Fibroblast of lung (primary cell): ENCODE data around the gene ZNF543. TPM values are rescaled to one million over a fixed set of nuclear protein-coding genes. Genes with fewer than 3 reads are reported as not detected.
A peak's percentile ranks its signal among the peaks of the same experiment; 100 is the strongest.

Experiments
- DNase-seq, 2 donors: peaks; one replicate each; pipeline versions ENCODE4 v3.0.0 to v3.0.0-alpha.2; 2010; ENCODE audit warnings: low read depth in 2 of 2
- H2AFZ ChIP-seq: 2 replicates; pipeline ENCODE4 v1.5.1; 2012; ENCODE audit warnings: low read length, control low read depth, inconsistent platforms
- H3K27ac ChIP-seq: 2 replicates; pipeline ENCODE4 v1.5.1; 2011; ENCODE audit warnings: low read length, control low read depth; ENCODE audit not compliant: insufficient read depth
- H3K27me3 ChIP-seq: 2 replicates; pipeline ENCODE4 v1.5.1; 2011; ENCODE audit warnings: mild to moderate bottlenecking, low read length; ENCODE audit not compliant: control insufficient read depth, insufficient read depth
- H3K36me3 ChIP-seq: 2 replicates; pipeline ENCODE4 v1.5.1; 2011; ENCODE audit warnings: low read length; ENCODE audit not compliant: control insufficient read depth, insufficient read depth
- H3K4me1 ChIP-seq: 2 replicates; pipeline ENCODE4 v1.5.1; 2011; ENCODE audit warnings: low read length; ENCODE audit not compliant: control insufficient read depth, insufficient read depth; ENCODE audit errors: extremely low read depth
- H3K4me2 ChIP-seq: 2 replicates; pipeline ENCODE4 v1.5.1; 2011; ENCODE audit warnings: low read length, control low read depth; ENCODE audit not compliant: insufficient read depth; ENCODE audit errors: extremely low read depth
- H3K4me3 ChIP-seq, 4 experiments: fragments of 200-600 bp in 1 of 4; sonication (generic) in 1 of 4; replicated peaks in 1 of 4; 2 replicates each; pipeline ENCODE4 v1.5.1; 2011 to 2016; ENCODE audit warnings: low read length in 4 of 4, low read depth in 3 of 4, mild to moderate bottlenecking in 3 of 4, control low read depth in 2 of 4, inconsistent platforms in 1 of 4, mixed read lengths in 1 of 4; ENCODE audit not compliant: insufficient read depth in 1 of 4; ENCODE audit errors: control extremely low read depth in 1 of 4
- H3K79me2 ChIP-seq: 2 replicates; pipeline ENCODE4 v1.5.1; 2012; ENCODE audit warnings: mild to moderate bottlenecking, low read length, inconsistent platforms; ENCODE audit not compliant: control insufficient read depth, insufficient read depth
- H3K9ac ChIP-seq: 2 replicates; pipeline ENCODE4 v1.5.1; 2011; ENCODE audit warnings: mild to moderate bottlenecking, low read length, control low read depth; ENCODE audit not compliant: insufficient read depth
- H3K9me3 ChIP-seq: 2 replicates; pipeline ENCODE4 v1.5.1; 2012; ENCODE audit warnings: low read depth, low read length; ENCODE audit not compliant: control insufficient read depth, insufficient read depth
- H4K20me1 ChIP-seq: 2 replicates; pipeline ENCODE4 v1.5.1; 2011; ENCODE audit warnings: low read length; ENCODE audit not compliant: control insufficient read depth, insufficient read depth; ENCODE audit errors: extremely low read depth
- EZH2 ChIP-seq: IDR thresholded peaks from 2 replicates; pipeline ENCODE4 v1.5.1; 2012; ENCODE audit warnings: low read length, control low read depth, mild to moderate bottlenecking; ENCODE audit errors: missing control alignments
- polyA plus RNA-seq, 2 donors: library from polyadenylated mRNA; depleted of rRNA in 1 of 2; stranded (reverse) in 1 of 2; unstranded in 1 of 2; fragments of >200 nt; gene quantifications; 2 replicates each; pipeline ENCODE4 v1.2.1, GENCODE V29; 2011 to 2012; ENCODE audit warnings: missing spikeins in 1 of 2
- total RNA-seq: library from RNA; depleted of rRNA; stranded (reverse); fragments of >200 nt; gene quantifications from 2 replicates; pipeline ENCODE4 v1.2.1, GENCODE V29; 2014
- TF ChIP-seq, protein P1 (sequence below), 2 donors: IDR thresholded peaks in 1 of 2; conservative IDR thresholded peaks in 1 of 2; 1 replicate in 1 of 2; 2 replicates in 1 of 2; pipeline ENCODE4 v1.5.1; 2011 to 2012; ENCODE audit warnings: low read length in 2 of 2, control low read depth in 1 of 2, inconsistent platforms in 1 of 2, low read depth in 1 of 2, mild to moderate bottlenecking in 1 of 2

Gene ZNF543
- total and polyA plus RNA-seq, 2 donors (not counting 1 experiment from before 2014, with no cell fraction given) = 2.8 to 12.9 TPM

DNA sequence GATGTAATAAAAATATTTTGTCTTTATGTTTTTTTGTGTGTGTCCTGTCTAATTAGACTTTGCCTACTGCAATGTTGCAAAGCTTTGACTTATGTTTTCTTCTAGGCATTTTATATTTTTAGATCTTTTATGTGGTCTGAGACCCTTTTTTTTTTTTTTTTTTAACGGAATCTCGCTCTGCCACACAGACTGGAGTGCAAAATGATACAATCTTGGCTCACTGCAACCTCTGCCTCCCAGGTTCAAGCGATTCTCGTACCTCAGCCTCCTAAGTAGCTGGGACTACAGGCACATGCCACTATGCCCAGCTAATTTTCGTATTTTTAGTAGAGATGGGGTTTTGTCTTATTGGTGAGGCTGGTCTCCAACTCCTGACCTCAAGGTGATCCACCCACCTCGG lies 22.3 kb downstream of the ZNF543 start:
- Histone ChIP-seq H3K27ac (no peak overlapping the region), H3K79me2 (no peaks in the 10 kb centered on the region), H4K20me1 (no peaks in the 10 kb centered on the region), H3K9ac (no peak overlapping the region), H3K4me3 (no peak overlapping the region), H3K4me2 (no peak overlapping the region), H3K27me3 (no peaks in the 10 kb centered on the region), H3K9me3 (no peaks in the 10 kb centered on the region), H2AFZ (no peak overlapping the region), H3K36me3 (no peaks in the 10 kb centered on the region), H3K4me1 (no peaks in the 10 kb centered on the region)
- no peak for DNase-seq
- TF ChIP-seq EZH2 = no peak
- TF ChIP-seq, protein P1, sequence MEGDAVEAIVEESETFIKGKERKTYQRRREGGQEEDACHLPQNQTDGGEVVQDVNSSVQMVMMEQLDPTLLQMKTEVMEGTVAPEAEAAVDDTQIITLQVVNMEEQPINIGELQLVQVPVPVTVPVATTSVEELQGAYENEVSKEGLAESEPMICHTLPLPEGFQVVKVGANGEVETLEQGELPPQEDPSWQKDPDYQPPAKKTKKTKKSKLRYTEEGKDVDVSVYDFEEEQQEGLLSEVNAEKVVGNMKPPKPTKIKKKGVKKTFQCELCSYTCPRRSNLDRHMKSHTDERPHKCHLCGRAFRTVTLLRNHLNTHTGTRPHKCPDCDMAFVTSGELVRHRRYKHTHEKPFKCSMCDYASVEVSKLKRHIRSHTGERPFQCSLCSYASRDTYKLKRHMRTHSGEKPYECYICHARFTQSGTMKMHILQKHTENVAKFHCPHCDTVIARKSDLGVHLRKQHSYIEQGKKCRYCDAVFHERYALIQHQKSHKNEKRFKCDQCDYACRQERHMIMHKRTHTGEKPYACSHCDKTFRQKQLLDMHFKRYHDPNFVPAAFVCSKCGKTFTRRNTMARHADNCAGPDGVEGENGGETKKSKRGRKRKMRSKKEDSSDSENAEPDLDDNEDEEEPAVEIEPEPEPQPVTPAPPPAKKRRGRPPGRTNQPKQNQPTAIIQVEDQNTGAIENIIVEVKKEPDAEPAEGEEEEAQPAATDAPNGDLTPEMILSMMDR (conservative IDR thresholded peaks at IDR 0.05 in 1 of 2, IDR thresholded peaks at IDR 0.05 in 1 of 2; ENCODE audit: low read depth in 1 of 2, low read length in 2 of 2) = no peak

DNA sequence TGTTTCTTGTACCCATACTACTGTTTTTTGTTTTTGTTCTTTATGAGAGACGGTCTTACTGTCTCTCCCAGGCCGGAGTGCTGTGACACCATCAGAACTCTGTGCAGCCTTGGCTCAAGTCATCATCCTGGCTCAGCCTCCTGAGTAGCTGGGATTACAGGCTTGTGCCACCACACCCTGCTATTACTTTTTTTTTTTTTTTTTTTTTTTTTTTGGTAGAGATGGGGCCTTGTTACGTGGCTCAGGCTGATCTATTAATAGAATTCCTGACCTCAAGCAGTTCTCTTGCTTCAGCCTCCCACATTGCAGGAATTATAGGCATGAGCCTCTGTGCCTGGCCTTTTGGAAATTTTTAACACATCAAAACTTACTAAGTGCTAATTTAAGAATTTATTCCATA lies 27.9 kb downstream of the ZNF543 start:
- H3K4me2 ChIP-seq = no peak overlapping the region
- H3K4me3 ChIP-seq = no peak overlapping the region
- DNase-seq = peak; percentile 27 to 47
- no peaks in the 10 kb centered on the region for H3K9me3 ChIP-seq
- no peaks in the 10 kb centered on the region for H4K20me1 ChIP-seq
- H3K4me1 ChIP-seq = peaks cover 2% of the 10 kb centered on the region
- no peak overlapping the region for H3K9ac ChIP-seq
- no peaks in the 10 kb centered on the region for H3K36me3 ChIP-seq
- no peak for TF ChIP-seq EZH2
- TF ChIP-seq, protein P1 (conservative IDR thresholded peaks at IDR 0.05 in 1 of 2, IDR thresholded peaks at IDR 0.05 in 1 of 2; ENCODE audit: low read depth in 1 of 2, low read length in 2 of 2) = no peak
- no peaks in the 10 kb centered on the region for H3K27me3 ChIP-seq
- no peak overlapping the region for H3K27ac ChIP-seq
- peaks cover 20% of the 10 kb centered on the region for H3K79me2 ChIP-seq
- H2AFZ ChIP-seq = no peak overlapping the region

DNA sequence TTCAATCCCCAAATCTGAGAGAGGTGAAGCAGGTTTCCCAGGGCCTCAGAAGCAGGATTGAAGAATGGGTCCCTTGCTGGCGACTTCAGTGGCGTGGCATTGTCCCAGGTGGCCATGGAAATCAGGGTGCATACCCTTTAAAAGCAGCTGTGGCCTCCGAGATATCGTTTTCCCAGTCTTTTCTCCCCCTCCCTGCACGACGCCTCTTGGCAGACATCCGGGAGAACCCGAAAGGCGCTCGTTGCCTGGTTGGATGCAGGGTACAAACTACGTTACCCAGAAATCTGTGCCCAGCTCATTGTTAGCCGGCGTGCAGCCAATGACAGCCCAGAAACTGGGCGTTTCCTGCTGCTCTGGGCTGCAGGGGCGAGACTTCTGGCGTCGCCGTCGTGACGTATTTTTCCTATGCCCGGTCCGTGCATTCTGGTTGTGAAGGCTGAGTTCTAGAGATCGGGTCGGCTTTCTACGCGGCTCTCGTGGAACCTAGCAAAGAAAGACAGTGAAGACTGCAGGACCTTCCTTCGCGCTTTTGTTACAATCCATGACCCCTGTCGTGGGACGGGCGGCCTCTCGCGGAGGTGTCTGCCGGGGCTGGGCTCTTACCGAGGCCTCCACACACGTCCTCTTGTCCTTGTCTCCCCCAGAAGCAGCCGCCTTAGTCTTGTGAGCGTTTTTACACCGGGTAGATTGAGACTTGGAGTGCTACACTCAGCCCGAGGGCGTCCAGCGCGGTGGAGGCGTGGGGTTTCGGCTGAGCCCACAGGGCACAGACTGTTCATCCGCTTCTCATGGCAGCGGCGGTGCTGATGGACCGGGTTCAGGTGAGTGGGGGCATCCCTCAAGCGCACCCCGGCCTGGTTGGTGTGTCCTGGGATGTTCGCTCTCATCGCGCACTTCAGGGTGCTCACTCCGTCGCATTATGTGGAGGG lies 30.9 kb downstream of the ZNF543 start, which contains the start of gene ZNF304:
Gene ZNF304 (plus strand): TSS at position 395 of the 929 bp plus-strand sequence. CDS start 394 bp downstream, at position 789.
- H3K27ac ChIP-seq = peak within 1 kb of the TSS; percentile 84
- H3K4me1 ChIP-seq = peaks cover 2% of the 10 kb centered on the region
- H3K79me2 ChIP-seq = peaks cover 29% of the 10 kb centered on the region
- H3K9ac ChIP-seq = peak within 1 kb of the TSS; percentile 86
- peak within 1 kb of the TSS; percentile 77 to 100 (median 90) for H3K4me3 ChIP-seq
- no peaks in the 10 kb centered on the region for H4K20me1 ChIP-seq
- H2AFZ ChIP-seq = peak within 1 kb of the TSS; percentile 99
- H3K36me3 ChIP-seq = peaks cover 8% of the 10 kb centered on the region
- H3K4me2 ChIP-seq = peak within 1 kb of the TSS; percentile 87
- TF ChIP-seq, protein P1 (conservative IDR thresholded peaks at IDR 0.05 in 1 of 2, IDR thresholded peaks at IDR 0.05 in 1 of 2; ENCODE audit: low read depth in 1 of 2, low read length in 2 of 2) = no peak
- TF ChIP-seq EZH2 = no peak
- DNase-seq = peak; percentile 95 to 96
- H3K27me3 ChIP-seq = no peaks in the 10 kb centered on the region
- no peaks in the 10 kb centered on the region for H3K9me3 ChIP-seq
